SK-N-SH (cell line): Measurements from ENCODE around the gene GRAMD2B. TPM values are rescaled to one million over a fixed set of nuclear protein-coding genes. Genes with fewer than 3 reads are reported as not detected.

ENCODE experiments used
- CTCF ChIA-PET: fragments of 300-600, 350-600 bp; formaldehyde crosslinking; extraction: SDS; loops from one replicate; lab custom pipeline; 2021; lab: Yijun Ruan, JAX
- POLR2A ChIA-PET: fragments of 350-600 bp; sonication (Branson Sonifier 250); formaldehyde crosslinking; extraction: SDS; loops from one replicate; lab custom pipeline; 2020; ENCODE audit warnings: antibody characterized with exemption, inconsistent platforms; lab: Yijun Ruan, JAX
- DNase-seq: peaks from one replicate; pipeline ENCODE4 v3.0.0; 2012
- H2AFZ ChIP-seq: fragments of 200-600 bp; sonication (generic); 2 replicates; pipeline ENCODE4 v1.8.1; 2016; ENCODE audit warnings: antibody characterized with exemption, mild to moderate bottlenecking, low read depth
- H3F3A ChIP-seq: fragments of 200-600 bp; sonication (generic); replicated peaks from 2 replicates; pipeline ENCODE3; 2016; ENCODE audit warnings: antibody characterized with exemption, mild to moderate bottlenecking; ENCODE audit not compliant: insufficient read depth
- H3K27ac ChIP-seq, 2 experiments: fragments of 200-500 bp in 1 of 2; fragments of 200-600 bp in 1 of 2; sonication (Bioruptor generic) in 1 of 2; sonication (generic), shearing (Covaris generic) in 1 of 2; 2 replicates each; pipeline versions ENCODE4 v1.5.1 to v1.6.1; 2014 to 2016; ENCODE audit warnings: low read depth in 2 of 2, inconsistent platforms in 1 of 2, low read length in 1 of 2, mild to moderate bottlenecking in 1 of 2, mixed read lengths in 1 of 2
- H3K27me3 ChIP-seq: fragments of 200-600 bp; sonication (generic), shearing (Covaris generic); 2 replicates; pipeline ENCODE4 v1.6.1; 2016; ENCODE audit warnings: mixed run types; ENCODE audit not compliant: insufficient read depth
- H3K36me3 ChIP-seq, 2 experiments: fragments of 200-500 bp in 1 of 2; fragments of 200-600 bp in 1 of 2; sonication (Bioruptor generic) in 1 of 2; sonication (generic) in 1 of 2; replicated peaks in 1 of 2; 2 replicates each; pipeline versions ENCODE3 to v1.5.1; 2014 to 2016; ENCODE audit warnings: low read length in 1 of 2, mild to moderate bottlenecking in 1 of 2; ENCODE audit not compliant: insufficient read depth in 2 of 2, control insufficient read depth in 1 of 2
- H3K4me1 ChIP-seq, 2 experiments: fragments of 200-500 bp in 1 of 2; fragments of 200-600 bp in 1 of 2; sonication (Bioruptor generic) in 1 of 2; sonication (generic), shearing (Covaris generic) in 1 of 2; 2 replicates each; pipeline versions ENCODE4 v1.5.1 to v1.6.1; 2014 to 2016; ENCODE audit warnings: low read depth in 1 of 2, low read length in 1 of 2, mixed run types in 1 of 2; ENCODE audit not compliant: insufficient read depth in 2 of 2, control insufficient read depth in 1 of 2
- H3K4me2 ChIP-seq: fragments of 200-600 bp; sonication (generic), shearing (Covaris generic); 2 replicates; pipeline ENCODE4 v1.6.1; 2017; ENCODE audit warnings: mixed run types
- H3K4me3 ChIP-seq, 2 experiments: fragments of 200-500 bp in 1 of 2; fragments of 200-600 bp in 1 of 2; sonication (Bioruptor generic) in 1 of 2; sonication (generic), shearing (Covaris generic) in 1 of 2; 2 replicates each; pipeline versions ENCODE4 v1.5.1 to v1.8.1; 2014 to 2016; ENCODE audit warnings: low read depth in 2 of 2, inconsistent platforms in 1 of 2, low read length in 1 of 2, mild to moderate bottlenecking in 1 of 2, mixed read lengths in 1 of 2, moderate library complexity in 1 of 2
- H3K79me2 ChIP-seq: fragments of 200-600 bp; sonication (generic); 2 replicates; pipeline ENCODE4 v1.8.1; 2017; ENCODE audit warnings: mild to moderate bottlenecking; ENCODE audit not compliant: insufficient read depth
- H3K9ac ChIP-seq: fragments of 200-600 bp; sonication (generic); 2 replicates; pipeline ENCODE4 v1.6.1; 2017; ENCODE audit warnings: mixed run types
- H3K9me2 ChIP-seq: fragments of 200-600 bp; sonication (generic); 2 replicates; pipeline ENCODE4 v1.6.1; 2017; ENCODE audit warnings: mixed run types
- H3K9me3 ChIP-seq: fragments of 200-600 bp; sonication (generic); 2 replicates; pipeline ENCODE4 v1.6.1; 2017; ENCODE audit warnings: mixed run types, mild to moderate bottlenecking, moderate library complexity
- H4K20me1 ChIP-seq: fragments of 200-600 bp; sonication (generic); 2 replicates; pipeline ENCODE4 v1.6.1; 2017; ENCODE audit warnings: mild to moderate bottlenecking, mixed run types; ENCODE audit not compliant: insufficient read depth
- CHD2 ChIP-seq: fragments of 150-350 bp; IDR thresholded peaks from 2 replicates; pipeline ENCODE4 v1.6.1; 2018; ENCODE audit warnings: low read length; ENCODE audit not compliant: partially characterized antibody
- ELF1 ChIP-seq: IDR thresholded peaks from 2 replicates; pipeline ENCODE4 v1.4.0; 2012
- EP300 ChIP-seq, 2 experiments: IDR thresholded peaks; 2 replicates each; pipeline versions ENCODE4 v1.4.0 to v1.6.1; 2012; ENCODE audit warnings: borderline replicate concordance in 1 of 2, low read depth in 1 of 2, low read length in 1 of 2
- FOXJ3 ChIP-seq: sonication (generic); formaldehyde crosslinking; IDR thresholded peaks from 2 replicates; pipeline ENCODE4 v1.5.1; 2020; ENCODE audit warnings: mild to moderate bottlenecking, missing genetic modification reagents
- GATA2 ChIP-seq: sonication (generic); formaldehyde crosslinking; IDR thresholded peaks from 2 replicates; pipeline ENCODE4 v1.5.0; 2020; ENCODE audit warnings: mild to moderate bottlenecking, missing genetic modification reagents
- JUND ChIP-seq: IDR thresholded peaks from 2 replicates; pipeline ENCODE4 v1.4.0; 2012
- MAX ChIP-seq: IDR thresholded peaks from 2 replicates; pipeline ENCODE4 v1.4.0; 2012; ENCODE audit warnings: low read depth
- MEF2A ChIP-seq: IDR thresholded peaks from 2 replicates; pipeline ENCODE4 v1.4.0; 2012; ENCODE audit warnings: low read depth, borderline replicate concordance
- NRF1 ChIP-seq: IDR thresholded peaks from 2 replicates; pipeline ENCODE4 v1.6.1; 2012; ENCODE audit warnings: low read depth, mild to moderate bottlenecking, low read length
- PBX3 ChIP-seq: IDR thresholded peaks from 2 replicates; pipeline ENCODE4; 2012
- RCOR1 ChIP-seq: fragments of 150-350 bp; IDR thresholded peaks from 2 replicates; pipeline ENCODE4 v1.6.1; 2017; ENCODE audit warnings: antibody characterized with exemption, low read length
- RXRA ChIP-seq: IDR thresholded peaks from 2 replicates; pipeline ENCODE4 v1.4.0; 2012; ENCODE audit warnings: low read depth, mild to moderate bottlenecking, borderline replicate concordance
- SIN3A ChIP-seq: IDR thresholded peaks from 2 replicates; pipeline ENCODE4 v1.6.1; 2012; ENCODE audit warnings: low read depth, mild to moderate bottlenecking, low read length, moderate library complexity, borderline replicate concordance
- TAF1 ChIP-seq: IDR thresholded peaks from 2 replicates; pipeline ENCODE4 v1.6.1; 2012; ENCODE audit warnings: low read depth, mild to moderate bottlenecking, low read length, moderate library complexity, borderline replicate concordance
- TEAD4 ChIP-seq: IDR thresholded peaks from 2 replicates; pipeline ENCODE4 v1.4.0; 2012; ENCODE audit warnings: mild to moderate bottlenecking, borderline replicate concordance; ENCODE audit not compliant: insufficient read depth
- YY1 ChIP-seq: IDR thresholded peaks from 2 replicates; pipeline ENCODE4 v1.4.0; 2012; ENCODE audit warnings: low read depth, mild to moderate bottlenecking
- WGBS: methylation state at CpG from one replicate; pipeline ENCODE4 v1.1.6; 2017; ENCODE audit warnings: low lambda C conversion rate; 5-methylcytosine and 5-hydroxymethylcytosine counted together
- polyA plus RNA-seq, 3 experiments: library from polyadenylated mRNA; depleted of rRNA; stranded (reverse); fragments of >200 nt; gene quantifications; 2 replicates each; pipeline ENCODE4 v1.2.3, GENCODE V29; 2012
- TF ChIP-seq, protein P1 (sequence below): fragments of 150-350 bp; IDR thresholded peaks from 2 replicates; pipeline ENCODE4 v1.6.1; 2016; ENCODE audit warnings: mild to moderate bottlenecking, low read depth, low read length
- TF ChIP-seq, protein P2 (sequence below): fragments of 150-350 bp; IDR thresholded peaks from 2 replicates; pipeline ENCODE4 v1.6.1; 2017; ENCODE audit warnings: antibody characterized with exemption, low read length, low read depth, borderline replicate concordance

The GRAMD2B gene
- polyA plus RNA-seq, 1 of the 3 experiments (the other 2 are of a cell fraction), result 16.0 TPM

GRCh38 chr5:126525630-126526245 lies 102.5 kb downstream of the GRAMD2B start:
- CTCF ChIA-PET, result no interaction called here
- POLR2A ChIA-PET, result no interaction called here
- Histone ChIP-seq H3K4me1 (peaks cover 5 to 6% of the 10 kb centered on the region in 2 experiments; a peak in 2 of 4 replicates), H3K27ac (no peak overlapping the region), H3K4me3 (no peak overlapping the region), H3K36me3 (no peaks in the 10 kb centered on the region), H3K9me2 (no peaks in the 10 kb centered on the region), H3K27me3 (no peaks in the 10 kb centered on the region), H4K20me1 (no peaks in the 10 kb centered on the region), H3K9ac (no peak overlapping the region), H3K4me2 (no peak overlapping the region), H3K79me2 (no peaks in the 10 kb centered on the region), H3F3A (no peaks in the 10 kb centered on the region), H3K9me3 (no peaks in the 10 kb centered on the region), H2AFZ (no peak overlapping the region)
- no peak for DNase-seq
- no peak for TF ChIP-seq TAF1
- no peak for TF ChIP-seq RCOR1
- TF ChIP-seq FOXJ3 (CRISPR knock-in tag), result no peak
- TF ChIP-seq RXRA, result no peak
- TF ChIP-seq YY1, result no peak
- no peak for TF ChIP-seq MAX
- TF ChIP-seq, protein P1, sequence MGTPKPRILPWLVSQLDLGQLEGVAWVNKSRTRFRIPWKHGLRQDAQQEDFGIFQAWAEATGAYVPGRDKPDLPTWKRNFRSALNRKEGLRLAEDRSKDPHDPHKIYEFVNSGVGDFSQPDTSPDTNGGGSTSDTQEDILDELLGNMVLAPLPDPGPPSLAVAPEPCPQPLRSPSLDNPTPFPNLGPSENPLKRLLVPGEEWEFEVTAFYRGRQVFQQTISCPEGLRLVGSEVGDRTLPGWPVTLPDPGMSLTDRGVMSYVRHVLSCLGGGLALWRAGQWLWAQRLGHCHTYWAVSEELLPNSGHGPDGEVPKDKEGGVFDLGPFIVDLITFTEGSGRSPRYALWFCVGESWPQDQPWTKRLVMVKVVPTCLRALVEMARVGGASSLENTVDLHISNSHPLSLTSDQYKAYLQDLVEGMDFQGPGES, result no peak
- no peak for TF ChIP-seq JUND
- TF ChIP-seq MEF2A, result no peak
- TF ChIP-seq EP300 (IDR thresholded peaks at IDR 0.05; ENCODE audit: borderline replicate concordance in 1 of 2, low read depth in 1 of 2, low read length in 1 of 2), result no peak
- TF ChIP-seq TEAD4, result no peak
- TF ChIP-seq CHD2, result no peak
- TF ChIP-seq GATA2 (CRISPR knock-in tag), result no peak
- TF ChIP-seq SIN3A, result no peak
- TF ChIP-seq ELF1, result no peak
- TF ChIP-seq PBX3, result no peak
- no peak for TF ChIP-seq NRF1
- TF ChIP-seq, protein P2, sequence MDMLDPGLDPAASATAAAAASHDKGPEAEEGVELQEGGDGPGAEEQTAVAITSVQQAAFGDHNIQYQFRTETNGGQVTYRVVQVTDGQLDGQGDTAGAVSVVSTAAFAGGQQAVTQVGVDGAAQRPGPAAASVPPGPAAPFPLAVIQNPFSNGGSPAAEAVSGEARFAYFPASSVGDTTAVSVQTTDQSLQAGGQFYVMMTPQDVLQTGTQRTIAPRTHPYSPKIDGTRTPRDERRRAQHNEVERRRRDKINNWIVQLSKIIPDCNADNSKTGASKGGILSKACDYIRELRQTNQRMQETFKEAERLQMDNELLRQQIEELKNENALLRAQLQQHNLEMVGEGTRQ, result no peak
- WGBS, result 86% methylated on average over 4 of the region's 5 CpGs
